ENCODE measurements around the gene FBXW4.

Gene FBXW4

GRCh38 chr10:101585841-101586240, 109.1 kb downstream of the FBXW4 start:
- DNase-seq (ENCODE audit: low spot score), result no peak

DNA sequence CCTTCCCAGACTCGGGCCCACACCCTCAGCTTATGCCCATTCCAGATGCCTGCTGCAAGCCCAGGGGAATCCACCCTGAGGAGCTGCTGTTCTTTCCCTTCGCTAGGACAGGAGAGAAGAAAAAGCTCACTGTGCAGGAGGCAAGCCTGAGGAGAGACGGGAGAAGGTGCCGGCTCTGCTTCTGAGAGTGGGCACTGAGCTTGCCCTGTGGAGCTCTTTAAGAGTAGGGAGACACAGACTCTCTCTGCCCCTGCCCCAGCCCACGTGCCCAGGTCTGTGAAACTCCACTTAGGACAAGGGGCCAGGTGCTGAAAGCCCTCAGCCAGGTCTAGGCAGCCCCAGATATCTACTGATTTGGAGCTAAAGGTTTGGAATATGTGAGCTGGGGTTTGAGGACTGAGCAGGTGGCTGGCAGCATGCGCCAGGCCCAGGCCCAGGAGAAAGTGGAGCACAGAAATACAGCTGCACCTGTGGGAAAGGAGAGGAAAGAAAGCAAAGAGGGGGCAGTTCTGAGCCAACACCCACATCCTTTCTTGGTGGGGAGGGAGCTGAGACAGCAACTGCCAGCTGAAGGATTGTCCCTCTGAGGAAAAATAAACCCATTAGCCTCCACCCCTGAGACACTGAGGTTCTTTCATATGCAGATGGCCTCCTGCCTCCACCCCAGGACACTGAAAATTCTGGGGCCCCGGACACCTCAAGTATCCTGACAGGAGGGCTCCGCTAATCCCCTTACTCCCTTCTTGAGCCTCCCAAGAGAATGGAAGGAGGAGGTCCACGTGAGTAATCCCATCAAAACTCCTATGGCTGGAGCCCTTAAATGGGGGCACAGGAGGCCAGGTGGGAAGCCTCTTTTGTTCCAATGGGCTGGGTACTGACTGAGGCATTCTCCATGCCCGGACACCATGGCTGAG, 114.2 kb downstream of the FBXW4 start:
- no peak for DNase-seq (ENCODE audit: low spot score)

DNA sequence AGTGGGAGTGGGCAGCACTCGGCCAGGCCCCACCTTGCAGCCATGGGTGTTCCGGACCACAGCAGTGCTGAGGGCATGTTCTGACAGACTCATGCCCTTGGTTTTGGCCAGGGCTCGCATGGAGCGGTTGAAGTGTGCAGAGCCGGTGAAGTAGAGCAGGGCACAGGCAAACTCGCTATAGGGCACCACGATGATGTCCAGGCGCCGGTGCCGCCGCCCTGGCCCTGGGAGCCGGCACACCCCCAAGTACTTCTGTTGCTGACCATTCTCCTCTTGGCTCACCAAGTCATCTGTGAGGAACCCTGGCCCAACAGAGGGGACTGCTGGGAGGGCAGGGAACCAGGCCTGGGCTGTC, 115.5 kb downstream of the FBXW4 start:
- DNase-seq (ENCODE audit: low spot score), result no peak

GRCh38 chr10:101578803-101579515, 116.0 kb downstream of the FBXW4 start:
- DNase-seq (ENCODE audit: low spot score), result no peak

DNA sequence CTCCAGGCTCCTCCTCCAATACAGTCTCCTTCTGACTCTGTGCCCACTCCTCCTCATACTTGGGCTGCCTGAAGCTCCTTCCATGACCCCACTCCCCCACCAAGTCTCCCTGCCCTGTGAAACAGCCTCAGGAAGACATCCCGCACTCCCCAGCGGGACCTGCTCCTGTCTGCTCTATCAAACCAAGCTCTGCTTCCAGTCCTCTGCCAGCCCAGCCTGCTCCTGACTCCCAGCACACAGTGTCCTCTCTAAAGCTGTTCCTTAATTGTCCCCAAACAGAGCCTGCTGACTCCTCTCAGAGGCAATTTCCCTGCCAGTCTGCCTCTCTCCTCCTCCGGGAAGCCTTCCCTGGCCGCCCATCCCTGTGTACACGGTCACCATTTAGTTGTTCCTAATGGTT, 116.8 kb downstream of the FBXW4 start:
- DNase-seq (ENCODE audit: low spot score), result no peak

- DNase-seq (ENCODE audit: low spot score), result no peak
Observed at GRCh38 chr10:101577121-101577871, 117.7 kb downstream of the FBXW4 start.

- DNase-seq (ENCODE audit: low spot score), result no peak
Observed at GRCh38 chr10:101576211-101576863, 118.6 kb downstream of the FBXW4 start.

- no peak for DNase-seq (ENCODE audit: low spot score)
Observed at GRCh38 chr10:101575580-101576210, 119.3 kb downstream of the FBXW4 start.

DNA sequence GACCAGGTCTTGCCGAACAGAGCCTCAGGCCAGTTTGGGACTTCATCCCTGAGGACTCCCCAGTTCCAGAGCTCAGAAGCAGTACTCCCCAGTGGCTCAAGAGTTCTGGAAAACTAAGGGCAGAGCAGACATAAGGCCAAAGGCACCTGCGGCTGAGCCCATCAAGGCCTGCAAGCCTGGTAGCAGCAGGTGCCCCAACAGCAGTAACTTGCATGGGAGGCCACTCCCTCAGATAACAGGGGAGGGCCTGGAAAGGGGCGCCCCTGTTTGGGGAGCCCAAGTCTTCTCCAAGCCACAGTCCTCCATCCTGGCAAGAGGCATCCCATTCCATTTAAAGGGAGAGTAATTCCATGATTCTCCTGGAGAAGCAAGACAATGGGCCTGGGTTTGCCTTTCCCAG, 119.9 kb downstream of the FBXW4 start:
- no peak for DNase-seq (ENCODE audit: low spot score)

DNA sequence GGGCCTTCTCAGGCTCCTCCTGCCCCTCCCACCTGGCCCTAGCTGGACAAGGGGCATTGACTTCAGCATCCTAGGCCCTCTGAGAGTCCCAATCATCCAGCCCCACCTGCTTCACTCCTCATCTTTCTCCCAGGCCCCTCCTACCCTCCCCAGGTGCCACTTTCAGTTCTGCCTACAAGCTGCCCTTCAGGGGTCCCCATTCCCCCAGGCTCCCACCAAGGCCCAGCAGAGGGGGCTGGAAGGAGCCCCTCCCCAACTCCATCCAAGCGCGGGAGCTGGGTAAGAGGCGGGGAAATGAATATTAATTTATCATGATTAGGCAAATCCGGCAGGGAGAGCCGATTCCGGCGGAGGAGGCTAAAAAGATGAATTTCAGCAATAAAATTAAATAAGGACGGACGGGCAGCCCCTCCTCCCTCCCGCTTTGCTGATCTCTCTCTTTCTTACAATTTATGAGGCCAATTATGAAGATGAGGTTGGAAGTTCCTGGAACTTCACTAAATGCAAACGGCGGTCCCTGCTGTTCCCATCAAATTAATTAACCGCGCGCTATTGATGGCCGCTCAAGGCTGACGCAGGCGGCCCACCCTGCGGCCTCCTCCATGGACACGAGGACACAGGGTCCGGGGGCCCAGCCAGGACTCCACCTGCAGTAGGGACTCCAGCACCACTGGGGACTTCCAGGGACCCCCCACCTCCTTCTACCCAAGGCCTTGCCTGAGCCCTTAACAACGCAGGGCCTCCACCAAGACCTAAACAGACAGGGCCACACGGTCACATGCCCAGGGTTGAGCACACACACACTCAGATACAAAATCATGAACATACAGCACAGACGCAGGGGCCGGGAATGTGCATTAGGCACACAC, 120.9 kb downstream of the FBXW4 start:
- peak; percentile 46 for DNase-seq (ENCODE audit: low spot score)

GRCh38 chr10:101572785-101573184, 122.2 kb downstream of the FBXW4 start:
- no peak for DNase-seq (ENCODE audit: low spot score)

DNA sequence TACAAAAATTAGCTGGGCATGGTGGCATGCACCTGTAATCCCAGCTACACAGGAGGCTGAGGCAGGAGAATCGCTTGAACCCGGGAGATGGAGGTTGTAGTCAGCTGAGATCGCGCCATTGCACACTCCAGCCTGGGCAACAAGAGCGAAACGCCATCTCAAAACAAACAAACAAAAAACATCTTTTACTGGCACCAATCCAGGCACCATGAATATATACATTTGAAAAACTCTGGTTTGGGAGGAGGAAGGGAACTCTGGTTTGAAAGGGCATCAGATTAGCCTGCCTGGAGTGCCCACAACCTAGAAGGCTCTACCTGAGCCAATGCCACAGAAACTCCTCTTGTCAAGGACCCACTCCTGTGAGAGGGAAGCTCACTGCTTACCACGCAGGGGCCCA, 122.8 kb downstream of the FBXW4 start:
- DNase-seq (ENCODE audit: low spot score), result no peak

GRCh38 chr10:101571271-101571925, 123.6 kb downstream of the FBXW4 start:
- DNase-seq (ENCODE audit: low spot score), result no peak

GRCh38 chr10:101570428-101571270, 124.3 kb downstream of the FBXW4 start:
- DNase-seq (ENCODE audit: low spot score), result peak; percentile 52

DNA sequence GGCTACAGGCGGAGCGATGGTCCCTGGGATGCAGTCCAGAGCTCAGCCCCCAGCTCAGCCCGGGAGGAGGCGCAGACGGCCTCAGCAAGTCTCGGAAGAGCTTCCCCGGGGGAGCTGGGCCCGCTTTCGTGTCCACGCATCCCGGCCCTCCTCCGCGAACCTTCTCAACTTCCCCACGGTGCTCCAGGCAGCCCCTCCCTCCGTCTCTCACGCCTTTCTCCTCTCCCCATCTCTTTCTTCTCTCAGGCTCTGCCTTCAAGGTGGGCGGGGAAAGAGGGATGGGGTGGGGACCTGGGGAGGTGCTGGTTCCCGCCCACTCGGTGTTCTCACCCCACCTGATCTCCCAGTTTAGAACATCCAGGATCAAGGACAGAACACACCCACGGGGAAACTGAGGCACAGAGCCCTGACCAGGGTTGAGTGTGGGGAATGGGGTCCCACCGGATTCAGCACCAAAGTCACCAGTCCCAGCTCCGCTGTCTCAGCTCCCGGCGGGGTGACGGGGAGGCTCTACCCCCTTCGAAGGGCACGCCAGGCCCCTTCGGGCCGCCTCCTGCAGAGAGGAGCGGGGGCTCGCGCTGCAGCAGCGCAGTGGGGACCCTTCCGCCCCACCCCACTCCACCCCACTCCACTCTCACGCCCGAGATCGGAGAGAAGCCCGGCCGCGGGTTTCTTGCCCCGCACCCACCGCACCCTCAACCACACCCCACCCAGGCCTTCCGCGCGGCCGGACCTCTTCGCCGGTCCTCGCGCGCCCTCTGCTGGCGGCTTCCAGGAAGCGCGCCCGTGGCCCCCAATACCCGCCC, 125.1 kb downstream of the FBXW4 start:
- DNase-seq (ENCODE audit: low spot score), result peak; percentile 73

DNA sequence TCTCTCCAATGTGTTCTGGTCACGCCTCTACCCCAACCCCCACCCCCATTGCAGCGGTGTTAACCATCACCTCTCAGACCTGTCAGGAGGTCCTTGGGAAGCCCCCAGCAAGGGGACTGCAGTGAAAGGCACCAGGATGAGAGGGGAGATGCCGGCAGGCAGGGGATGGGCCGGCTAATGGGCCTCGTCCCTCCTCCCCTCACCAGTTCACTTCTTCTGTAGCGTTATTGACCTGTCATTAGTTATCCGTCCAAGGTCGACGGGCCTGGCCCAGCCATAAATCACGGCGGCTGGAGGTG, 125.7 kb downstream of the FBXW4 start:
- DNase-seq (ENCODE audit: low spot score), result no peak

DNA sequence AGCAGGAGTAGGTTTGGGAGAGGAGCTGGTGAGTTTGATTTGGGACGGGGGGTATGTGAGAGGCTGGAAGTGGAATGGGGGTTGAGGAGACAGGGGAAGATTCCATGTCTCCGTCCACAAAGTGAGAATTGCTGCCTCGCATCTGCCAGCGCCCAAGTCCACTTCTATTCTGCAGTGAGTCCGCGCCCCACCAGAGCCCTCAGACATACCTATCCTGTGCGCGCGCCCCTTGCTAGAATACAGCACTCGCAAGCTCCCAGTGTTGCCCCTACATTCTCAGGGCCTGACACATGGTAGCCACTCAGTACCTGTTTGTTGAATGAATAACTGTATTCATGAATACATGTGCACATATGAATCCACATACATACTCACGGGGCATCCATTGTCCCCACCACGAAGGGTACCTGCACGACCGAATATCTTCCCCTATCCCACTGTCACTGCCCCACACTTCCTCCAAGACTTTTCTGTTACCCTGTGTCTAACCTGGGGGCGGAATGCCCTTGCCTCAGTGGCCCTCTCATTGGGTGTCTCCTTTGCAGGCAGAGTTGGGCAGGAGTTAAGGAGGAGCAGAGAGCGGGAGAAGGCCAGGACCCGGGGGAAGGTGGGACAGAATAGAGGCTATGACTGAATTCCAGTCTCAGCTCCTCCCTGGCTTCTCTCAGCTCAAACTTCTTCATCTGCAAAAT, 126.8 kb downstream of the FBXW4 start:
- no peak for DNase-seq (ENCODE audit: low spot score)
